DLD1 (cell line): ENCODE measurements around the gene STOML2.

ENCODE experiments used
- in situ Hi-C: cut with HindIII; loops from 2 replicates; pipeline ENCODE4 v1.10.0; 2017; ENCODE audit warnings: low sequenced_read_pairs

Gene STOML2

GRCh38 chr9:35072461-35073278 lies 30.3 kb downstream of the STOML2 start, which contains the start of gene VCP:
TSS of gene VCP (minus strand) at chr9:35072625. CDS start at chr9:35072353, 272 bp downstream.
- in situ Hi-C loops = no loop called here

- in situ Hi-C loops = no loop called here
Observed at GRCh38 chr9:35071814-35072460, 31.0 kb downstream of the STOML2 start.

GRCh38 chr9:35070823-35071813 lies 31.8 kb downstream of the STOML2 start:
- in situ Hi-C loops = no loop called here

GRCh38 chr9:35069020-35069419 lies 33.9 kb downstream of the STOML2 start:
- in situ Hi-C loops = no loop called here

- in situ Hi-C loops = no loop called here
Observed at GRCh38 chr9:35067056-35067455, 35.9 kb downstream of the STOML2 start.

GRCh38 chr9:35060548-35061207 lies 42.3 kb downstream of the STOML2 start:
- in situ Hi-C loops = no loop called here

- in situ Hi-C loops = no loop called here
Observed at GRCh38 chr9:35059438-35059837, 43.5 kb downstream of the STOML2 start.

- in situ Hi-C loops = no loop called here
Observed at GRCh38 chr9:35057271-35057620, 45.7 kb downstream of the STOML2 start.

GRCh38 chr9:35056571-35057270 lies 46.2 kb downstream of the STOML2 start:
- in situ Hi-C loops = no loop called here

- in situ Hi-C loops = no loop called here
Observed at GRCh38 chr9:35054871-35055644, 47.9 kb downstream of the STOML2 start.

GRCh38 chr9:35054185-35054835 lies 48.6 kb downstream of the STOML2 start:
- in situ Hi-C loops = no loop called here

GRCh38 chr9:35051069-35051967 lies 51.6 kb downstream of the STOML2 start:
- in situ Hi-C loops = no loop called here
